Activated naive CD8-positive, alpha-beta T cell treated with anti-CD3 and anti-CD28 coated beads, Interleukin-2, amount 10 ng/mL, durations not matched to agents 7 days and 5 days (primary cell): ENCODE results near the gene MYH7. TPM values are rescaled to one million over a fixed set of nuclear protein-coding genes. Genes with fewer than 3 reads are reported as not detected.
"Not testable (repeated sequence)": the region's sequence is repeated elsewhere in the genome, so short reads cannot be mapped to it uniquely, and the experiment has no call there.

Experiments used
- ATAC-seq: fragments of 150-1000 bp; cut with Tn5 transposase; one replicate; pipeline ENCODE4 v1.10.0; 2021; ENCODE audit warnings: low read depth, moderate library complexity
- POLR2A ChIA-PET: fragments of 350-600 bp; sonication (Branson Sonifier 250); formaldehyde crosslinking; loops from one replicate; lab custom pipeline; 2021; ENCODE audit warnings: antibody characterized with exemption; lab: Charles Lee
- DNase-seq: peaks from one replicate; pipeline ENCODE4 v3.0.0; 2021
- H3K27ac Mint-ChIP-seq: one replicate; pipeline ENCODE4 v1.8.0; 2022; ENCODE audit warnings: mild to moderate bottlenecking, mixed read lengths
- H3K27me3 Mint-ChIP-seq: one replicate; pipeline ENCODE4 v1.8.0; 2022; ENCODE audit warnings: mild to moderate bottlenecking, moderate library complexity, mixed read lengths
- H3K36me3 Mint-ChIP-seq: one replicate; pipeline ENCODE4 v1.8.0; 2021; ENCODE audit warnings: mild to moderate bottlenecking, mixed read lengths
- H3K4me1 Mint-ChIP-seq: one replicate; pipeline ENCODE4 v1.8.0; 2021; ENCODE audit warnings: mixed read lengths
- H3K4me3 Mint-ChIP-seq: one replicate; pipeline ENCODE4 v1.8.0; 2022; ENCODE audit warnings: mild to moderate bottlenecking, moderate library complexity, mixed read lengths
- H3K9me3 Mint-ChIP-seq: one replicate; pipeline ENCODE4 v1.8.0; 2021; ENCODE audit warnings: mixed read lengths
- total RNA-seq, 2 experiments: library from RNA; stranded (reverse); gene quantifications; one replicate each; pipeline ENCODE4 v1.2.3, GENCODE V29; 2021

The MYH7 gene
- total RNA-seq, 2 experiments from 2014 or later, result not detected

- H3K4me3 Mint-ChIP-seq, result no peak overlapping the region
- POLR2A ChIA-PET, result interaction anchor here (0.6 kb wide), 1 partner anchor 168 kb away, joined by 5 read pairs; no protein-coding TSS in a partner anchor
These were observed 31.0 kb downstream of the MYH7 start for GRCh38 chr14:23404331-23404900.

GRCh38 chr14:23403908-23404307 is 31.6 kb downstream of the MYH7 start:
- Mint-ChIP-seq H3K4me3 (no peak overlapping the region), H3K36me3 (no peaks in the 10 kb centered on the region), H3K27me3 (peaks cover 10% of the 10 kb centered on the region), H3K4me1 (peaks cover under 1% of the 10 kb centered on the region), H3K27ac (no peak overlapping the region), H3K9me3 (no peaks in the 10 kb centered on the region)
- no peak for DNase-seq
- POLR2A ChIA-PET, result interaction anchor here (0.6 kb wide), 1 partner anchor 167 kb away, joined by 5 read pairs; no protein-coding TSS in a partner anchor
- ATAC-seq, result no peak

More at GRCh38 chr14:23404331-23404900, 31.0 kb downstream of the MYH7 start:
- no peak for DNase-seq
- ATAC-seq, result no peak
- Mint-ChIP-seq H3K27me3 (peaks cover 10% of the 10 kb centered on the region), H3K36me3 (no peaks in the 10 kb centered on the region), H3K4me1 (peaks cover 2% of the 10 kb centered on the region), H3K27ac (no peak overlapping the region), H3K9me3 (no peaks in the 10 kb centered on the region)

- no peak for ATAC-seq
- Mint-ChIP-seq H3K27me3 (peaks cover 10% of the 10 kb centered on the region), H3K4me1 (no peaks in the 10 kb centered on the region), H3K4me3 (no peak overlapping the region), H3K36me3 (no peaks in the 10 kb centered on the region), H3K9me3 (no peaks in the 10 kb centered on the region), H3K27ac (no peak overlapping the region)
- POLR2A ChIA-PET, result no interaction called here
- no peak for DNase-seq
These were observed 32.4 kb downstream of the MYH7 start for GRCh38 chr14:23403139-23403438.

- no peaks in the 10 kb centered on the region for H3K4me1 Mint-ChIP-seq
- DNase-seq (no peak), ATAC-seq (no peak)
- H3K36me3 Mint-ChIP-seq, result no peaks in the 10 kb centered on the region
- no peak overlapping the region for H3K4me3 Mint-ChIP-seq
- no peak overlapping the region for H3K27ac Mint-ChIP-seq
- H3K27me3 Mint-ChIP-seq, result peaks cover 7% of the 10 kb centered on the region
- no peaks in the 10 kb centered on the region for H3K9me3 Mint-ChIP-seq
- POLR2A ChIA-PET, result no interaction called here
These were observed 32.9 kb downstream of the MYH7 start for GRCh38 chr14:23402296-23403138.

DNA sequence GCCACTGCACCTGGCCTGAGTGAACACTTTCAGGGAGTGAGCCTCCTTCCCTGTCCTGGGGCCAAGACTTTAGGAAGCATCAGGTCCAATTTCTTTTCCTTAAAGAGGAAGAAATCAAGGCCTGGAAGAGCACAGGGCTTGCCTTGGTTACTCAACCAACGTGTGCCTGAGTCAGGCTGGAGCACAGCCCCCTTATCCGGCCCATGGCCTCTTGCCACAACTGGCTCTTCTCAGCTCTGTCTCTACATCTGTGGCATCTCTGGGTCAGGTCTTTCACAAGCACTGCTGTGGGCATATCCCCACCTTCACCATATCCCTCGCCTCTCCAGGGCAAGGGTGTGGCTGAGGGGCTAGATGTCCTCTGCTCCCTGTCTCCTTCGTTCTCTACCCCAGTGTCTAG is 34.2 kb downstream of the MYH7 start:
- no peak for DNase-seq
- peaks cover 5% of the 10 kb centered on the region for H3K27me3 Mint-ChIP-seq
- ATAC-seq, result no peak
- H3K27ac Mint-ChIP-seq, result no peak overlapping the region
- H3K4me3 Mint-ChIP-seq, result no peak overlapping the region
- no peaks in the 10 kb centered on the region for H3K4me1 Mint-ChIP-seq
- no peaks in the 10 kb centered on the region for H3K9me3 Mint-ChIP-seq
- no peaks in the 10 kb centered on the region for H3K36me3 Mint-ChIP-seq
- POLR2A ChIA-PET, result no interaction called here

DNA sequence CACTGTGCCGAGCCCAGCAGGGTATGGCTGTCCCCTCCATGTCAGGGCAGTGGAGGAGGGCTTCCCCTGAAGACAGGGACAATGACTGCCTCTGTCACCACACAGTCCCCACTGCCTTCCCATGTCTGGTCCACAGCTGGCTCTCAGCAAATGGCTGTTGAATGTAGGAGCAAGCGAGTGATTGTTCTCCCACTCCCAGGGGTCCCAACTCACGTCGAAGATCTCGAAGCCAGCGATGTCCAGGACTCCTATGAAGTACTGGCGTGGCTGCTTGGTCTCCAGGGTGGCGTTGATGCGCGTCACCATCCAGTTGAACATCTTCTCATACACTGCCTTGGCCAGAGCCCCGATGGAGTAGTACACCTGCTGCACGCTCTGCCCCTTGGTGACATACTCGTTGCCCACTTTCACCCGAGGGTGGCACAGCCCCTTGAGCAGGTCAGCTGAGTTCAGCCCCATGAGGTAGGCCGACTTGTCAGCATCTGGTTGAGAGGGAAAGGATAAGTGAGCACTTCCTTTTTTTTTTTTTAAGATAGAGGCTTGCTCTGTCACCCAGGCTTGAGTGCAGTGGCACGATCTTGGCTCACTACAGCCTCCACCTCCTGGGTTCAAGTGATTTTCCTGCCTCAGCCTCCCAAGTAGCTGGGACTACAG is 34.8 kb downstream of the MYH7 start:
- H3K27ac Mint-ChIP-seq, H3K27me3 Mint-ChIP-seq, POLR2A ChIA-PET, H3K9me3 Mint-ChIP-seq, H3K36me3 Mint-ChIP-seq, H3K4me3 Mint-ChIP-seq, ATAC-seq, H3K4me1 Mint-ChIP-seq, DNase-seq: not testable (repeated sequence)

DNA sequence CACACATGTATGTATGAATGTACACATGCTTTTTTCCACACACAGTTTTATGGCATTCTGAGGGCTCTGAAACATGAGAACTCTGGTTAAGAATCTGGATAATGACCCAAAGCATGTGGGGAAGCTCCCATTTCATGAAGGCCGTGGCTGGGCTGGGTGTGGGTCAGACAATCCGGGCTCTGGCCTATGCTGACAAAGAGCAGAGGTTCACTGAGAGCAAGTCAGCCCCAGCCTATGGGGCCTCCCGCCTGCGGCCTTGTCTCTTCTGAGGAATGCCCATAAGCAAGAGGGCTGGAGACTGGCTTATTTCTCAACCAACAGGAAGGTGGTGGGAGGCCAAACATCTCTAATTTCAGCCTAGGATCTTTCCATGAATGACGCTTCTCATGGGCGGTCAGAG is 35.9 kb downstream of the MYH7 start:
- no peak overlapping the region for H3K4me3 Mint-ChIP-seq
- H3K27ac Mint-ChIP-seq, result no peak overlapping the region
- H3K4me1 Mint-ChIP-seq, result no peaks in the 10 kb centered on the region
- POLR2A ChIA-PET, result no interaction called here
- no peaks in the 10 kb centered on the region for H3K36me3 Mint-ChIP-seq
- H3K27me3 Mint-ChIP-seq, result peaks cover 3% of the 10 kb centered on the region
- ATAC-seq (no peak), DNase-seq (no peak)
- no peaks in the 10 kb centered on the region for H3K9me3 Mint-ChIP-seq

DNA sequence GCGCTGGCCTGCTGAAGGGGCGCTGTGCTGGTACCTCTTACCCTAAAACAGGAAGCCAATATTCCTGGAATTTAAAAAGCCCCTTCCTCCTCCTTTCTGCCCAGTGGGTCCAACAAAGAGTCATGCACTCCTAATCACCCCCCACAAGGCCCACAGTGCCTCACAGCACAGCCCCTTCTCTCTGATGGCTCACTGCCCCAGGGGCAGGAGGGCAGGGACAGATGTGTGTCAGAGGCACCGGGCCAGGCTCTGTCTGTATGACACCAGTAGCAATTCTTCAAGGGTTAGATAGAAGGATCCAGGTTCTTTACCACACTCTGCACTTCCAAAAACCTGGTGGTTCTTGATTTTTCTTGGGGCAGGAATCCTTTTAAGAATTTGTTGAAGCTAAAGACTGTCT is 36.3 kb downstream of the MYH7 start:
- POLR2A ChIA-PET, result no interaction called here
- DNase-seq (no peak), ATAC-seq (no peak)
- H3K9me3 Mint-ChIP-seq, result no peaks in the 10 kb centered on the region
- H3K27ac Mint-ChIP-seq, result no peak overlapping the region
- H3K27me3 Mint-ChIP-seq, result peaks cover 3% of the 10 kb centered on the region
- H3K4me1 Mint-ChIP-seq, result no peaks in the 10 kb centered on the region
- no peaks in the 10 kb centered on the region for H3K36me3 Mint-ChIP-seq
- H3K4me3 Mint-ChIP-seq, result no peak overlapping the region

DNA sequence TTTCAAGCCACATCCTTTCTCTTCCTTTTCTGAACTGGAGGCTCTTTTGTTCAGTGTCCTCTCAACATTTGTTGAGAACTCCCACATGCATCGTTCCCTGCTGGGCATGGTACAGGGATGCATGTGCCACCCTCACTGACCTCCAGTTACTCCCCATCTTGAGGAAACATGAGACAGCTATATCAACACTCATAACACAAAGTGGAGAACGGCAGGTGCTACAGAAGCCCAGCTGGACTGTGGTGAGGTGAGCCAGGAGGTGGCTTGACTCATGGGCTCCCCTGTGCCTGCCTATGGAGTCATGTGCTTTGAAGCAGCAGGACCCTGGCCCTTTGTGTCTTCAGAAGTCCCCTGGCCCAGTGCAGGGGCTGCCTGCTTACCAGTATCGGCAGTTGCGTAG is 37.1 kb downstream of the MYH7 start:
- no peaks in the 10 kb centered on the region for H3K27me3 Mint-ChIP-seq
- no peaks in the 10 kb centered on the region for H3K9me3 Mint-ChIP-seq
- POLR2A ChIA-PET, result no interaction called here
- no peak overlapping the region for H3K27ac Mint-ChIP-seq
- no peak overlapping the region for H3K4me3 Mint-ChIP-seq
- no peaks in the 10 kb centered on the region for H3K4me1 Mint-ChIP-seq
- DNase-seq (no peak), ATAC-seq (no peak)
- H3K36me3 Mint-ChIP-seq, result no peaks in the 10 kb centered on the region

- no peak for ATAC-seq
- Mint-ChIP-seq H3K27ac (no peak overlapping the region), H3K36me3 (no peaks in the 10 kb centered on the region), H3K4me1 (no peaks in the 10 kb centered on the region), H3K4me3 (no peak overlapping the region), H3K27me3 (peaks cover 2% of the 10 kb centered on the region), H3K9me3 (no peaks in the 10 kb centered on the region)
- no peak for DNase-seq
- POLR2A ChIA-PET, result no interaction called here
These were observed 38.6 kb downstream of the MYH7 start for GRCh38 chr14:23396781-23397407.

DNA sequence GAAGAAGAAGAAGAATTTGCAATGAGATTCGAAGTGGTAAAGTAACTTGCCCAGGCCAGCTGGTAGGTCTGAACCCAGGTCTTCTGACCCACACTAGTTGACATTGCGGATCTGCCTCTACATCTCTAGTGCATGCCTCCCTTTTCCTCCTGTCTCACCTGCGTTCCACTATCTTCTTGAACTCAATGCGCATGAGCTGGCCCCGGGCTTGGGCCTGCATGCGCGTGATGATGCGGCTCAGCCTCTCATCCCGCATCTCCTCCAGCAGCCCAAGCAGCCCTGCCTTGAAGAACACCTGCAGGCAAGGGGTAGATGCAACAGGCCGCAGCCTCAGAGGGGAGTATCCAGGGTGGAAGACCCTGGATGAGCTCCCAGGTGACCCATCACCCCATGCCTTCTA is 39.3 kb downstream of the MYH7 start:
- Mint-ChIP-seq H3K4me1 (no peaks in the 10 kb centered on the region), H3K4me3 (no peak overlapping the region), H3K36me3 (no peaks in the 10 kb centered on the region), H3K9me3 (no peaks in the 10 kb centered on the region), H3K27ac (no peak overlapping the region), H3K27me3 (peaks cover 2% of the 10 kb centered on the region)
- POLR2A ChIA-PET, result no interaction called here
- DNase-seq (no peak), ATAC-seq (no peak)

DNA sequence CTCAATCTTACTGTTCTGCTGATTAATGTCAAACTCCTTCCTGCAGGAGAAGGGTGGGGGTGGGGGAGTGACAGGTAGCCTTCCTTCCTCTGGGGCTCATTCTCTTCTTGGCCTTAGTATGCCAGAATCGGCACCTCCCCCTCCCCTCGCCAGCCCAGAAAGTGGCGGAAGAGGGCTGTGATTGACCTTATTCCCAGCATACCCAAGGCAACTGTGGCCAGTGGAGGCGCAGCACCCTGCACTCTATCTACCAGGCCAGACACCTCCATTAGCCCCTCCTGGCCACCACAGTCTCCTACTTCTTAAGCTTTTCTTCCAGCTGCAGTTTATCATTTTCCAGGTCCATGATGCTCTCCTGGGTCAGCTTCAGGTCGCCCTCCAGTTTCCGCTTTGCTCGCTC is 42.8 kb downstream of the MYH7 start:
- ATAC-seq, result no peak
- Mint-ChIP-seq H3K27ac (no peak overlapping the region), H3K9me3 (no peaks in the 10 kb centered on the region), H3K36me3 (no peaks in the 10 kb centered on the region), H3K4me1 (no peaks in the 10 kb centered on the region), H3K4me3 (no peak overlapping the region), H3K27me3 (peaks cover 2% of the 10 kb centered on the region)
- no peak for DNase-seq
- POLR2A ChIA-PET, result interaction anchor here (0.9 kb wide), 1 partner anchor 66 kb away, joined by 3 read pairs; no protein-coding TSS in a partner anchor

- H3K27ac Mint-ChIP-seq, H3K4me1 Mint-ChIP-seq, H3K27me3 Mint-ChIP-seq, DNase-seq, H3K4me3 Mint-ChIP-seq, H3K36me3 Mint-ChIP-seq, POLR2A ChIA-PET, ATAC-seq, H3K9me3 Mint-ChIP-seq: not testable (repeated sequence)
These were observed 45.6 kb downstream of the MYH7 start for GRCh38 chr14:23389871-23390270.
